Caki2 (cell line): ENCODE results near the gene TP53BP2. TPM values are rescaled to one million over a fixed set of nuclear protein-coding genes. Genes with fewer than 3 reads are reported as not detected.
A peak's percentile ranks its signal among the peaks of the same experiment; 100 is the strongest.
"Not testable (repeated sequence)": the region's sequence is repeated elsewhere in the genome, so short reads cannot be mapped to it uniquely, and the experiment has no call there.

Source experiments
- DNase-seq: peaks from one replicate; pipeline ENCODE4 v3.0.0-alpha.2; 2015; ENCODE audit warnings: low read depth
- in situ Hi-C: cut with HindIII; loops from 2 replicates; pipeline ENCODE4 v1.10.0; 2016; ENCODE audit warnings: low sequenced_read_pairs, low pct_unique_long_range_greater_than_20kb, mixed read lengths
- total RNA-seq: library from RNA; depleted of rRNA; stranded (reverse); fragments of >200 nt; shearing (Covaris generic); gene quantifications from 2 replicates; pipeline ENCODE4 v1.2.3, GENCODE V29; 2014; ENCODE audit warnings: low replicate concordance

Gene TP53BP2
- total RNA-seq, 1 experiment from 2014 or later: 31.8 TPM

DNA sequence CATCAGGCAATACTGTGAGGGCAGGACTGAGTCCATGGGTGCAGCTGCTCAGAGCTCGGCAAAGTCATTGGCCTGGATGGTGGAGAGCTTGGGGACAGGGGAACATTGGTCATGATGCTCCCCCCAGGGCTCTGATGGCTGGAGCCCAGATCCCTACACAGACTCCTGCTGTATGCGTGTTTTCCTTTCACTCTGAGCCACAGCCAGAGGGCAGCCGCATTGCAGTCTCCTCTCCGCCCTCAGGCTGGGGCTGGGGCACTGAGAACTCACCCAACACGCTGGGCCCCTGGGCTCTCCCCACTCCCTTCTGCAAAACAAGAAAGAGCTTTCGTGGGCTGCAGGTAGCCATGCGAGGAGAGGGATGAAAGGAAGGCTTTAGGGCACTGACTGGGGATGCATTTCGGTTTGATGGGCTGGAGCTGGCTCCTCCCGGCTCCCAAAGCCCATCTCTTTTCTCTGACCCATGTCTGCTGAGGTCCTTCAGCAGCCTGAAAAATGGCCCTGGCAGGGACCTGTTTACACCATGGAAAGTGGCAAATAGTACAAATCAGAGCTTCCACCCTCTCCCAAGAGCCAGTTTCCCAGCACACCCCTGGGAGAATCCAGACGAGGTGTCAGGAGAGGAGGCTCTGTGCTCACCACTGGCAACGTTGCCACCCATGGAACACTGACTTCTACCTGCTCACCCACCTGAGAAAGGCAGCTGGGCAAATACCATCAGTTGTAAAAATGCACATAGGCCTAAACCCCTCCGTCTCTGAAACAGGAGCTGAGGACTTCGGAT is 89.6 kb downstream of the TP53BP2 start:
- no peak for DNase-seq
- in situ Hi-C loops: no loop called here

DNA sequence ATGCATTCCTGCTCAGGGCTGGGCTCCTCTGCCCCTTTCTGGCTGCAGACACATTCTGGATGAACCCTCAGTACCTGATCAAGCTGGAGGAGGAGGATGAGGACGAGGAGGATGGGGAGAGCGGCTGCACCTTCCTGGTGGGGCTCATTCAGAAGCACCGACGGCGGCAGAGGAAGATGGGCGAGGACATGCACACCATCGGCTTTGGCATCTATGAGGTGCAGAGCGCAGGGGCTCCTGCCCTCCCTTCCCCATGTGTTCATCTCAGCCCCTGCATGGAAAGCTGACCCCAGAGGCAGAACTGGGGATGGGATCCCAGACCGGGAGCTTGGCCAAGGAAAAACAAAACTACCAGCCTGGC is 90.3 kb downstream of the TP53BP2 start:
- in situ Hi-C loops: no loop called here

DNA sequence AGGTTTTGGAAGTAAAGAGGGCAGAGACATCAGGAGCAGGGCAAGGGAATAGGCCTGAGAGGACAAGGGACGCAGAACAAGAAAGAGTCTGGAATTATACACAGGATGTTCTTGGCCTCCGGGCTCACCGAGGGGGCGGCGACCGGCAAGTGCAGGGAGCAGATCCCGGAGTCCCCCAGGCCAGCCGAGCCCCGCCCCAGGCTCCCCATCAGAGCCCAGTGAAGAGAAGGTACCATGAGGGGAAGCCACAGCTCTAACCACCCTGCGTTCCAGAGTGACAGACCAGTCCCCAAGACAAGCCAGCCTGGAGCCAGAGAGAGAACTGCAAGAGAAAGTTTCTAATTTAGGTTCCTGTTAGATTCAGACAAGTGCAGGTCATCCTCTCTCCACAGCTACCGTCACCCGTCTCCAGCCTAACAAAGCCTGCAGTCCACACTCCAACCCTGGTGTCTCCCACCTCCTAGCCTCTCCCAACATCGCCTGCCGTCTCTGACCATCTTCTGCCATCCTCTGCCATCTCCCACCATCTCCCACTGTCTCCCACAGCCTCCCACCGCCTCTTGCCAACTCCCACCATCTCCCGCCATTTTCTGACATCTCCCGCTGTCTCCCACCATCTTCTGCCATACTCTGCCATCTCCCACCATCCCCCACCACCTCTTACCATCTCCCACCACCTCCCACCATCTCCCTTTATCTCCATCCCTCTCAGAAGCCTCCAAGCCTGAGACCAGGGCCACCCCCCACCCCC is 90.9 kb downstream of the TP53BP2 start:
- no peak for DNase-seq
- in situ Hi-C loops: no loop called here

More for the DNA sequence above, 90.3 kb downstream of the TP53BP2 start:
- no peak for DNase-seq

DNA sequence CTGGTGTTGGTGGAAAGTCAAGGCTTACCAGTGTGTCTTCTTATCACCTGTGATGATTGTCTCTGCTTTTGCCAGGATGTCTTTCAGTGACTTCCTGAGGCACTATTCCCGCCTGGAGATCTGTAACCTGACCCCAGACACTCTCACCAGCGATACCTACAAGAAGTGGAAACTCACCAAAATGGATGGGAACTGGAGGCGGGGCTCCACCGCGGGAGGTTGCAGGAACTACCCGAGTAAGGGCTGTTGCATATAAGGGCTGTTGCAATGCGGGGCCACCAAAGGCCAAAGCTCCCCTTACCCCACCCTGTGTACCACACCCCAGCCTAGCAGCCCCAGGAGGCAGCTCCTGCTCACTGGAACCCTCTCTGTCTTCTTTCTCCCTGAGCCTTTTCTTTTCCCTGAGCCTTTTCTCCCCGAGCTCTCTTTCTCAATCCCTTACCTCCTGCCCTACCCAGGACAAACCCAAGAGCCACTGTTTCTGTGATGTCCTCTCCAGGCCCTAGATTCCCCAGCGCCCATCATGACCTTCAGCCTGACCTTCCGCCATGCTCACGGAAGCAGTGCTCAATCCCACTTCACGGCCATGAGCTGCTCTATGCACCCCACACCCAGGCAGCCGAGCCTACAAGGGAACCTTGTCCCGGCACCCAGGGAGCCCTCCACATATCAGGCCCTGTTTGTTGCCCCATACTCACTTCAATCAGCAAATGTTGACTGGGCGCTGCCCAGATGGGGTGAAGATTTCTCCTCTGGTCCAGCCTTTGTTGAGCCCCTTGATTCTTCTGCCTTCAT is 92.8 kb downstream of the TP53BP2 start:
- no peak for DNase-seq
- in situ Hi-C loops: no loop called here

DNA sequence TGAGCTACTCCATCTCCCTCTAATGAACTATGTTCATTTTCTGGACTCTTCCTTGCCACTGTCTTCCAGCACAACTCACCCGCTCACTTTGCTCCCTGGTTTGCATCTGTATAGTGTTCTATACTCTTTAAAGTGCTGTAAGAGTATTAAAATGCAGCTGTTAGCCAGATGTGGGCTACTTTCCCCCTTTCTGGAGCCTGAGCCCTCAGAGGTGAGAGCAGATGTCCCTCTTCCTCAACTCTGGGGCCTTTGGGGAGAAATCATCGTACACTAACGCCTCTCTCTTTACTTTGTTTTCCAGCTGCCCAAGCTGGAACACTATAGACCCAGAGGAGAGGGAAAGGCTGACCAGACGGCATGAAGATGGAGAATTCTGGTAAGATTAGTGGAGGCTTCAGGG is 94.1 kb downstream of the TP53BP2 start:
- DNase-seq: no peak
- in situ Hi-C loops: no loop called here

DNA sequence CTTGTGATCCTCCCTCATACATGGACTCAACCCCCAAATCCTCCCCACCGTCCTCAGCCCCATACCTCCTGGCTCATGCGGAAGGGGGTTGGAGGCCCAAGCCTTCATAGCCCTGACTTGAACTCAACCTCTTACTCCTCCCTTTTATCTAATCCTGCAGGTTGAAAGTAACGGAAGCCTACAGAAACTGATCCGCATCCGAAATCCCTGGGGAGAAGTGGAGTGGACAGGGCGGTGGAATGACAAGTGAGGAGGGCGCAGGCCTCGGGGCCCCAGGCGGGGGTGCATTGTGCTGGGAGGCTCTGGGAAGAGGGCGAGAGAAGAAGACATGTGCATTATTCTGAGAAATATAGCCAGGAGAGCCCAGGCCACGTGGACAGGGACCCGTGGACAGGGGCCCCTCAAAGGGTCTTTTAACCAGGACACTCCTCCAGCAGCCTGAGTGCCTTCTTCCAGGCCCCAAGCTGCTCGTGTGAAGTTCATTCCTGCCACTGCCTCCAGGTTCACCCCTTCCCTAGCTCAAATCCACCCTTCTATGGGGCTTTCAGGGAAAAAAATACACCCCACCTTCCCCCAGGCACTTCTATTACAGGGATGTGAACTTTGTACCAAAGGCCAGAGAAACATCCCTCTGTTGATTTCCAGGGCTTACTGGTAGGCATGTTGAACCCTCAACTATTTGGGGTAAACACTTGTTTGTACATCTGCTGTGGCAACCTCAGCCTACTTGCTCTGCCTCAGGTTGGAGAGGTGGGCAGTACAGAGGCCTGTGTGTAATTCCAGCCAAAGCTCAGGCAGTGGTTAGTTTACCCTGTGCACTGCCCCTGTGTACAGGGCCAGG is 94.8 kb downstream of the TP53BP2 start:
- in situ Hi-C loops: no loop called here
- no peak for DNase-seq

DNA sequence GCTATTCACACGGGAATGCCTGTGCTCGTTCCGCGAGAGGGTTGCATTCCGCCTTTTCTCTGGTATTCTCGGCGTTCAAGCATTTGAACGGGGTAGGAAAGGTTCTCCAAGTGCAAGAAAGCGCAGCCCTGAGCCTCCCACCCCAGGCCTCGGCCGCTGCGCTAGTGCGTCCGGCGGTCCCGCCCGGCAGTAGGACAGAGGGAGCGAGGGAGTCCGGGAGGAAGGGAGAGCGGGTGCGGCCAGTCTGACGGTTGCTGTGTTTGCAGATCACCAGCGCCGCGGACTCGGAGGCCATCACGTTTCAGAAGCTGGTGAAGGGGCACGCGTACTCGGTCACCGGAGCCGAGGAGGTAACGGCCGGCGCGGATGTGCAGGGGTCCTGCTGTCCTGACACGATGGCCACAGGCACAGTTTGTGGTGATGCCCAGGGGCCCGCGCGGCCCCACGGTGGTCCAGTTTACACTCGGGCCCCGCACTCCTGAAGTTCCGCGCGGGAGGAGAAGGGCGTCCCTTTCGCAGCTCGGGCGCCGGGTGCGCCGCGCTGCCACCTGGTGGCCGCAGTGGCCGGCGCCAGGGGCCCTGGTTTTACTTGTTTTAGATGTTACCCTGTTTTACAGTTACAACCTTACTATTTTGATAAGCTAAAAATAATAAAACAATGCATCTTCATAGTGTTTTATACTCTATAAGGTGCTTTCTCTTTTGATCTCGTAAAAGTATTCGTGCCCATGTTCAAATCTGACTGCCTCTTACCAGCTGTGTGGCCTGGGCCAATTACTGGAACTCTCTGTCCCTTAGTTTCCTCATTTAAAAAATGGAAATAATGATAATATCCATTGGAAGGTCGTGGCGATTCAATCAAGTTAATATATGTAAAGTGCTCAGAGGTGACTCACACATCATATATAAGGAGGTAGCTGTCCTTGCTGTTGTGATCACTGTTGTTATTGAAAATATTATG is 96.7 kb downstream of the TP53BP2 start:
- no peak for DNase-seq
- in situ Hi-C loops: no loop called here

DNA sequence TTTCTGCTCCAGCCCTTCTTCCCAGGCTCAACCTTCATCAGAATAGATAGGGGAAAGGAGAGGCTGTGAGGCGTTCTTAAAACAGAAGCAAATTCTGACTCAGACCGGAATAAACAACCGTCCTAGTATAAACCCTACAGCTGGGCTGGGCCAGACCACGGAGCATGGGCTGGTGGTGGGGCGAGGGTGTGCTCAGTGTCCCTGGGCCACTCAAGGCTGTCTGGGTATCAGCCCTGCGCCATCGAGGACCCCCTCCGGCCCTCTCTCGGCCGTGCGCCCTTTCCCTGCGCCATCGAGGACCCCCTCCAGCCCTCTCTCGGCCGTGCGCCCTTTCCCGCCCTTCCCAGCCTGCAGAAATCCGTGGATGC is 97.4 kb downstream of the TP53BP2 start:
- no peak for DNase-seq
- in situ Hi-C loops: no loop called here

DNA sequence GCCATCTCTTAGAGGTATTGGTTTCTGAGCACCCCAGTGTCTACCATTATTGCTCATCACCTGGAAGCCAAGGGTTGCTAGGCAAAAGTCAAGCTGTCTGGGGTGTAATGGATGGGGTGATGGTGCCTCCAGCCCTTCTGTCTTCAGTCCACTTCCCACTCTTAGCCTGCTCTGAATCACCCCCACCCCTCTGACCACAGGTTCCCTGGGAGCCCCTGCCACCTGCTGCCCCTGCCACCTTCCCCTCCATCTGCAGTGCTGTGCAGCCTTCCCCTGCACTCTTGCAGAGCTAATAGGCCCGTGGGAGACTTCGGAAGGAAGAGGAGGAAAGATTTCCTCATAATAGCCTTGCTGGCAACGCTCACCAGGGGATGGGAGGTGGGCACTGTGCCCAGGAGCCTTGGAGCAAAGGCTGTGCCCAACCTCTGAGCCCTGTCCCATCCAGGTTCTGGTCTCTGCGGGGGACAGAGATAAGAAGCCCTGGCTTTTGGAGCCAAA is 97.9 kb downstream of the TP53BP2 start:
- DNase-seq: no peak
- in situ Hi-C loops: no loop called here

DNA sequence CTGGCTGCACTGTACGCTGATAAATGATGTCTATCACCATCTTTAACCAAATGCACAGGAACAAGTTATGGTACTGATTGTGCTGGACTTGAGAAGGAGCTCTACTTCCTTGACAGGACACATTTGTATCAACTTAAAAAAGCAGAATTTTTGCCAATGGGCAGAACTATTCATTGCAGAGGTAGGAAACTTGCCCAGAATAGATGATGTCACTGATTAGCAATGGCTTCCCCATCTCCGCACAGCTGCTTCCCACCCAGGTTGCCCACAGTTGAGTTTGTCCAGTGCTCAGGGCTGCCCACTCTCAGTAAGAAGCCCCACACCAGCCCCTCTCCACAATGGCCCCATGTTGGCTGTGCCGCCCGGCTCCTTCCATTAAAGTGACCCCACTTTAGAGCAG is 100.0 kb downstream of the TP53BP2 start:
- in situ Hi-C loops: no loop called here
- no peak for DNase-seq

DNA sequence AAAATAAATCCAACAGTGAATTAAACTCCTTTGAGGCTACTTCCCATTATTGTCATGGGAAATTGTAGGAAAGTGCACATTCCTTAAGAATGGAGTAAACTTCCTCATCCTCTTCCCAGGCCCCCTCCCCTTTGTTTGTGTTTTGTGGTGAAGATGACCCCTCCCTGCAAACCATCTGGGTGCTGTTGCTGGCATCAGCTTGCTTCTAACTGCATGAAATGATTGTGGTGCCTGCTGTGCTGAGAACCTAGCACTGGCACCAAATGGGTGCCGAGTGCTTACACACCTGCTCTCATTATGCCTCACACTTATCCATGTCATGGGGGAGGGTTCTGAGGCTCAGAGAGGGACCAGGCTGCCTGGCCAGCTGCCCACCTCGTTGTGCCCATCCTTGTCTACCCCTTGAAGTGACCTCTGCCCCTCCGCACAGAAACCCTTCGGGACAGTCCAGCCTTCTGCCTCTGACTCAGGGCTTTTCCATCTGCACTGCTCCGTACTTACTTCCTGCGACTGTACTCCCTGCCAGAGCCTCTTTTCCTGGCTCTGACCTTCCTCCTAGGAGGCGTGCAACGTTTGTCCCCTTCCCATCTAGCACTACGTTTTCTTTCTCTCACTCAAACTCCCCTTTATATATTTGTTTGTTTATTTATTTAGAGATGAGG is 102.8 kb downstream of the TP53BP2 start:
- DNase-seq: no peak
- in situ Hi-C loops: no loop called here

DNA sequence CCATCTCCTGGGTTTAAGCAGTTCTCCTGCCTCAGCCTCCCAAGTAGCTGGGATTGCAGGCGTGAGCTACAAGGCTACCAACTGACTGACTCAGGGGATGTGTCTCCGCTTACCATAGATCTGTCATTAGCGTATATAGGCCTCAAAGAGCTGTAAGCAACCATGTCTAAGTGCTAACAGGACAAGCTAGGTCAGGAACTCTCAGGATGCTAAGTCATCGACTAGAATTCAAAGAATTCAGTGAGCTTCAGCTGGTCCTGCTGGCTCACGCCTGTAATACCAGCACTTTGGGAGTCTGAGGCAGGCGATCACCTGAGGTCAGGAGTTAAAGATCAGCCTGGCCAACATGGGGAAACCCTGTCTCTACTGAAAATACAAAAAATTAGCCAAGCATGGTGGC is 103.9 kb downstream of the TP53BP2 start:
- DNase-seq: no peak
- in situ Hi-C loops: no loop called here

DNA sequence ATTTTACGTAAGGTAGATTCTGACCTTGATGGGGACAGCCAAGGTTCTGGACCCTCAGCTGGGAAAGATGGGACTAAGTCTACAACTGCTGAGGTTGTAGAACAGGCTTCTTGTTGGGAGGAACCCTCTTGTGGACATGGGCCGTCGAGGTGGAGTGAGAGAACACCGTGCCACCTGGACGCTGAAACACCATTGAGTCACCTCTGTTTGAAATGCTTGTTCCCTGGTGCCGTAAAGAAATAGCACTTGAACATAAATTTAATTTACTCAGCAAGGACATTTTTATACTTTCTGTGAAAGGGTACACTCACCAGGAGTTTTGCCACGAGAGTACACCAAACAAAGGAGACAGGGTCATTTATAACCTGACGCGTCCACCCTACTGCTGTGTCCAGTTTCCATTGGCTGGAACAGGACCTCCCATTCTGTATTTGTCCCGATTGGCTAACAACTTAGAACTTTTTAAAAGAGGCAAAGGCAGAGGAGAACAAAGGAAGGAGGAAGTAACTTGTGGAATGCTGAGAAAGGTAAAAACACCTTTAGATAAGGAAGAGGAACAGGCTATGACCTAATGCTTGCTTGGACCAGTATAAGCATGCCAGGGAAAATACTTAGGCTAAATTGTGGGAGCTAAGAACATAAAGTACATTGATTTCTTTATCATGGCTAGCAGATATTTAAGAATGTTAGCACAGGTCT is 105.6 kb downstream of the TP53BP2 start:
- in situ Hi-C loops, DNase-seq: not testable (repeated sequence)

DNA sequence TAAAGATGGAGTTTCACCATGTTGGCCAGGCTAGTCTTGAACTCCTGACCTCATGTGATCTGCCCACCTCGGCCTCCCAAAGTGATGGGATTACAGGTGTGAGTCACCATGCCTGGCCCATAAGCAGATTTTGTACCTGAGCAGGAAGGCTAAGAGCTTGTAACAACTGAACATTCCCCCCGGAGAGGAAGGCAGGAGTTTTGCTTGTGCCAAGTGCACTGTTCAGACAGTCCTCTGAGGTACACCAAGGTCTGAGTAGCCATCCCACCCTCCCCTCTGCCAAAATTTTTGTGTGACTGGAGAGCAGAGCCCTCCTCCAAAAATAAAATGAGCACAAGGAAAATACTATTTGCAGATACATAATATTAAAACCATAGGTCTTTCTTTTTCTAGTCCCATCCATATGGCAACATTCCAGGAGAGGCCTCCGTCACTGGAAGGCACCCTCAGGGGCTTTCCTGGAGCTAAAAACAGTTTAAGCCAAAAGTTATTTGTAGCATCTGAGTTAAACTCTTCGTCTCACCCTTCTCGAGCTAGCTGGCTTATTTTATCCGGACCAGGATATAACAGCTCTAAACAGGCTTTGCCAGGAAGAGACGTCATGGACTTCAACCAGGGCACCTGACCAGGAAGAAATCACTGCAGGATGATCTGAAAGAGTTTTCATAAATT is 106.2 kb downstream of the TP53BP2 start:
- DNase-seq: no peak
- in situ Hi-C loops: no loop called here

DNA sequence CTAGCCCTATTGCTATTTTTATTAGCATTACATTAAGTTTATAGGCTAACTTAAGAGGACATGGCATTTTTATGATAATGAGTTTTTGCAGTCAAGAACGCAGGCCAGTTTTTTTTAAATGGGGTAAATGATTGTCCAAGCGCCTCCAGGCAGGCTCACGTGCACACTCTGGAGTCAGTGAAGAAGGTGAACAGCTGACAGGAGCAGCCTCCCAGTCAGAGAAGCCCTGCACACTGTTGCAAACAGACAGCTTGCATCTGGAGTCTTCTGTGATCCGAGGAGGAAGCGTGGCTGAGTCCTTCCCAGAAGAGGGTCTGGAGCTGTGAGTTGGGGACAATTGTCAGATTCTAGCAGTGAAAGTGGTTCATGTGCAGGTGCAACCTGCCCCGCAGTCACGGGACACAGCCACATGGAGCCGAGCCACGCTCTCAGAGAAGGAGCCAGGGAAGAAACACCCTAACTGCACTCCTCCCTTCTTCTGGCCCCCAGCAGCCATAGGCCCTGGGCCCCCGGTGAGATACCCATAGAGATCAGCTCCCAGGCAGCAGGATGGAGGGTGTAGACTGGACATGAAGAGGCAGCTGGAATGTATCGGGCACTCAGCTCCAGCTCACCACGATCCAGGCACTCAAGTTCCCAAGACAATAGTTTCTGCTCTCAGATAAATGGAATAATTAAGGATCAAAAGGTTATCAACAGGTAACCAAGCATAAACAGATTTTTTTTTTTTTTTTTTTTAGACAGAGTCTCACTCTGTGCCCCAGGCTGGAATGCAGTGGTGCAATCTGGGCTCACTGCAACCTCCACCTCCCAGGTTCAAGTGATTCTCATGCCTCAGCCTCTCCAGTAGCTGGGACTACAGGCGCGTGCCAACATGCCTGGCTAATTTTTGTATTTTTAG is 107.0 kb downstream of the TP53BP2 start:
- in situ Hi-C loops: no loop called here
- peak; percentile 89 for DNase-seq
